Activated CD4-positive, CD25-positive, alpha-beta regulatory T cell treated with anti-CD3 and anti-CD28 coated beads, Interleukin-2, amount 50 U/mL, for 72 hours (primary cell): Measurements from ENCODE around the gene HIPK3.
"Not testable (repeated sequence)": the region's sequence is repeated elsewhere in the genome, so short reads cannot be mapped to it uniquely, and the experiment has no call there.

Experiments used
- DNase-seq: peaks from one replicate; pipeline ENCODE4 v3.0.0; 2021

The HIPK3 gene

DNA sequence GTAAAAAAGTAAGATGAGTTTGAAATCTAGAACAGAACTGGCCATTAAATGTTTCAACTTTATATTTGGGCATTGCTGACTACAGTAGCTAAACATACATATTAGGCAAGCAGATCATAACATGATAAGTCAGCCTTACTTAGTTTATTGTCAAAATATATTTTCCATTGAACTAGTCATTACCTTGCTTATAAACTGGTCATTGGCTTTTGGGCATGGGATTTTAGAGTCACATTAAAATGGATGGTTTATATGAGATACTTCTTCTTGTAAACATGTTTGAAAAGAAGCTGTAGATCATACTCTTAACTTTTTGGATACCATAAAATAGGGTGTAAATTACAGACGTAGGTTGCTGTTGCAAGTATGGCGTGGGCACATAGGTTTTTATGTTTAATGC lies 2.7 kb downstream of the HIPK3 start:
- DNase-seq: no peak

- DNase-seq: not testable (repeated sequence)
These were observed 4.2 kb downstream of the HIPK3 start for GRCh38 chr11:33261350-33261749.

DNA sequence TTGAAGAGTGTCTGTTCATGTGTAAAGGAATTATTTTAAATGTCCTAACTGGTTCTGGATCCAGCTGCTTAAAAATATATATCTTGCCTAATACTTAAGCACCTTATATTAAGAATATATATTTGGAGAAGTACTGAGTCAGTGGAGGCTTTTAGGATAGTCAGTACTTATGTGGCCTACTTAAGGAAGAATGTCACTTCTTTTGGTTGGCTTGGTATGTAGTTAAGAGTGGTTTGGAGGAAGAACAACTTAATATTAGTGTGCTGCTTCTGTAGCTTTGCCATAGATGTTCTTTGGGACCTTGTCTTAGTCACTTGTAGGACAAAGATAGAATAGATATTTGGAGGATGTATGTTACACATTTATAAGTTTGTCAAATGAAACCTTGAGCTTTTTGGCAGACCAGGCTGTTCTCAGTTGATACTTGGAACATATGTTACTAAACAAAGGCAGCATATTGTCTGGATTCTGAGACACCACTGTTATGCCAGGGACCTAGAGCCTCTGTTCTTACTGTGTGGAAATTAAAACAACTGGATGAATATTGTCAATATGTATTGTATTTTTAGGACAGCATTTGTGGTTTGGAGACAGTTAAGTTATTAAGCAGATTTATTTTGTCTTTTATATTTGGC lies 4.9 kb downstream of the HIPK3 start:
- DNase-seq: no peak

- no peak for DNase-seq
These were observed 6.4 kb downstream of the HIPK3 start for GRCh38 chr11:33263549-33263948.

DNA sequence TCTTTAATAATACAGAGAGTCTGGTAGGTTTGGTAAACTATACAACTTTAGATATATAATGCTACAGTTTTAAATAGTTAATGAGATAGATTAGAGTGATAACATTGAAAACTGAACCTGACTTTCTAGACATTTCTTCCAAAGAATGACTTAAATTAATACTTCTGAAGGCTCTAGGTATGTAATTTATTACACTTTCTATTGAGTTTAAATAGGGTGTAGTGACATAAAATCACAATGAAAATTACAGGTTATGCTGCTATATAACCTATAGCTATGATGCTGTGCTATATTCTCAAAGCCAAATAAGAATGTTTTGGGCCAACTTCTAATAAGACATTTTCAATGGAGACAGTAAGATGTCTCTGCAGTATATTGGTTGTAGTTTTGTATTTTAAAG lies 7.7 kb downstream of the HIPK3 start:
- no peak for DNase-seq

- no peak for DNase-seq
These were observed 9.4 kb downstream of the HIPK3 start for GRCh38 chr11:33266393-33267215.

DNA sequence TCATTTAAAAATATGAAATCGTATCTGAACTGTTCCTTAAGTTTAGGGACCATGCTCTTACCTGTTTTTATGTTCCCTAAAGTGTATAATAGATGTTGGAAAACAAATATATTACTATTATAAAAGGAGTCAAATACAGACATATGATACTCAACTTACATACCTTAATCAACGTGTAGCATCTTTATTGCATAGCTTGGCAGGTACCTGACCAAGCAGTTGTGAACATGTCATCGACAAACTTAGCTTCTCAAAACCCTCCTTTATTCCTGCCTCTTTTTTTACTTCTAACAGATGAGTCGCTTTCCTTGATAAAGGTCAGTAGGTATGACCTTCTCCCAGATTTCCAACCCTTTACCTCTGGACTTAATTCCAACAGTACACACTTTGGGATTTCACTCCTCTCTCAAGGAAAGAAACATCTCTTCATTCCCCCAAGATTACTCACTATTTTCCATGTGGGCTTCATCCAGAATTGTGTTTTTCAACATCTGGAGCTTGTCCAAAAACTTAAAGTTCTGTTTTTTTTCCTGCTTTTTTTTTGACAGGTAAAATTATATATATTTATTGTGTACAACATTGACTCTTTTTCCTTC lies 11.9 kb downstream of the HIPK3 start:
- DNase-seq: no peak

DNA sequence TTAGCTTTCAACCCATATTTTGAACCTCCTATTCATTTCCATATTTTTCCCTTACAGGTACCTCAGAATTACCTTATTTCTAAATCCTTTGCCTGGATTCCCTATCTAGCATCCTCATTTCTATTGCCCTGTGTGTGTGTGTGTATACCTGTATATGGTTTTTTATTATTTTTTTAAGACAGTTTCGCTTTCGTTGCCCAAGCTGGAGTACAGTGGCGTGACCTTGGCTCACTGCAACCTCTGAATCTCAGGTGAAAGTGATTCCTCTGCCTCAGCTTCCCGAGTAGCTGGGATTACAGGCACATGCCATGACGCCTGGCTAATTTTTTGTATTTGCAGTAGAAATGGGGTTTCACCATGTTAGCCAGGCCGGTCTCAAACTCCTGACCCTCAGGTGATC lies 12.6 kb downstream of the HIPK3 start:
- no peak for DNase-seq

- DNase-seq: no peak
These were observed 13.9 kb downstream of the HIPK3 start for GRCh38 chr11:33271059-33271458.

- DNase-seq: no peak
These were observed 15.3 kb downstream of the HIPK3 start for GRCh38 chr11:33272338-33273107.

DNA sequence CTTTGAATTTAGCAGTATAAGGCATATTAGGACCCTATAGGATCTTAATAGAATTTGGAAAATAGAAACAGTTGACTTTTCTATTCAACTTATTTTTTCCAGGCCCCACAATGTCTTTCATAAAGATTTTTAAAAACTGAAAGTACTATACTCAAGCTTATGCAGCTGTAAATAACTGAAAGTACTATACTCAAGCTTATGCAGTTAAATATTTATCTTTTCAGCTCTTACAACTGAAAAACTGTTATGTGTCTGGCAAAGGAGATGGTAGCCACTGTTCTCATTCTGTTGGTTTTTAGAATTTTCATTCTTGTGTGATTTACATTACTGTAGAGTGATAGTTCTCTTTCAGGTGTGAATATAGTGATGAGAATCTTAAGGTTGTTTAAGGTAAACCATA lies 16.5 kb downstream of the HIPK3 start:
- DNase-seq: no peak

GRCh38 chr11:33280411-33280810 lies 23.2 kb downstream of the HIPK3 start:
- no peak for DNase-seq

DNA sequence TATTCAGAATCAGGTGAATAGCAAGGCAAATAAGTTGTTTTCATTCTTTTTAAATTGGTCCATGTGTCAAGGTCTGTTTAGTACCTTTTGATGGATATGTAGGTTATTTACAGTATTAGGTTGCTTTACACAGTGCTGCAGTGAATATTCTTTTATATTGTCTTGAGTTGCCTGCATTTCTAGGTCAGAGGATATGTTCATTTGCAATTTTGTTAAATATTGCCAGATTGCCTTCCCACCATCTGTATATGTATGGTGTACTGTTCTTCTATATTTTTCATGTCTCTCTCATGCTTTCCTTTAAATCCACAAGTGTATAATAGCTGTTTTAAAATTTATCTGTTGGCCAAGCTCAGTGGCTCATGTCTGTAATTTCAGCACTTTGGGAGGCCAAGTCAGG lies 24.6 kb downstream of the HIPK3 start:
- DNase-seq: no peak

DNA sequence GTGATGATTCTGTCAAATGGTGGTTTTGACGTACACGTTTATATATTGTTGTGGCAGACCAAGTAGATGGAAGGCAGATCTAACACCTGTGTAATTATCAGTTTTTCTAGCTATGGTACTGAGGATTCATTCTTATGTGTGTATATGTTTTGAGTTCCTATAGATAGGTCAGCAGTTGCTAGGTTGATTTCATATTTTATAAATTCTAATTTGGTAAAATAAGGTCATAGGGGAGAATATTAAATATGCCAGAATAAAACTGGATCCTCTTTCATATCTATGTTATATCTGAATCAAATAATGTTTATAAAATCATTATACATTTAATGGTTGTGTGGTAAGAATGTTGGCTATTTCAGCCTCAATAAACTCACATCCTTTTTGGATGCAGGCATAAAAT lies 27.6 kb downstream of the HIPK3 start:
- DNase-seq: no peak

- no peak for DNase-seq
These were observed 33.1 kb downstream of the HIPK3 start for GRCh38 chr11:33290319-33290718.

GRCh38 chr11:33291004-33291777 lies 34.0 kb downstream of the HIPK3 start:
- DNase-seq: no peak

DNA sequence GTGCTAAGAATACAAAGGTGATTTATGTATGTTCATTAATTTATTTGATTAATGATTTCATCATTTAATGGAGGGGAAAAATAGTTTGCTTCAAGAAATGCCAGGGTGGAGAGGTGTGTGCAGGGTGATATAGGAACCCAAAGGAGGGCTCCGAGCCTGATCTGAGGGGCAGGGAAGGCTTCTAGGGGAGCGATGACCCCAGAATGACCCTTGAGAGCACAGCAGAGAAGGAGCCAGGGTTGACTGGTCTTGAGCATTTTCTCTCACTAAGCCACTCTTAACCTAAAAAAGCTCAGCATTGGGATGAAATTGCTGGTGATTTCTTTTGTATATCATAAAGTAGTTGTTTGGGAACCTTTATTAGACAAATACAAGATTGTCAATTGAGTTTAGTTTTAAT lies 35.1 kb downstream of the HIPK3 start:
- DNase-seq: no peak

DNA sequence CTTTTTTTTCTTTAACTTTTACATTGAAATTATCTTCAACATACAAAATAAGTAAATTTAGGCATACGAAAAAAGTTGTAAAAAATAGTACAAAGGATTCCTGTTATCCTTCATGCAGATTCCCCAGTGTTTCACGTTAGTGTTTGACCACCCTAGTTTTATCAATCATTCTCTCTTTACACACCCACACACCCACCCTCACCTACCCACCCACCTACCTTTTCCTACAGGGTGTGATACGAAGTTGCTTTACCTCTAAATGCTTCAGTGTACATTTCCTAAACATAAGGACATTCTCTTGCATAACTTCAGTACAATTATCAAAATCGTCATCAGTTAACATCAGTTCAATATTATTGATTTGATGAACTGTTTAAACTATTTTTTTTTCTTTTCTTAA lies 37.0 kb downstream of the HIPK3 start:
- no peak for DNase-seq

GRCh38 chr11:33294797-33295196 lies 37.6 kb downstream of the HIPK3 start:
- DNase-seq: no peak

- DNase-seq: no peak
These were observed 39.5 kb downstream of the HIPK3 start for GRCh38 chr11:33296695-33297094.

GRCh38 chr11:33303541-33303940 lies 46.4 kb downstream of the HIPK3 start:
- DNase-seq: no peak

GRCh38 chr11:33306821-33307220 lies 49.6 kb downstream of the HIPK3 start:
- DNase-seq: not testable (repeated sequence)

- no peak for DNase-seq
These were observed 50.8 kb downstream of the HIPK3 start for GRCh38 chr11:33307984-33308383.
